ENCODE measurements around the gene DCST2. TPM values are rescaled to one million over a fixed set of nuclear protein-coding genes. Genes with fewer than 3 reads are reported as not detected.

Gene DCST2
- total and polyA plus RNA-seq, 2 of the 8 experiments (the other 6 are each of a cell fraction or from before 2014, with no cell fraction given): 0.43 to 2.1 TPM

GRCh38 chr1:154994591-154994990, 39.0 kb downstream of the DCST2 start:
- FAIRE-seq: no peak
- Histone ChIP-seq H3K23me2 (ENCODE audit: low read depth, low read length) (peaks cover under 1% of the 10 kb centered on the region; the same call in 1 of the 2 replicates), H3K4me1 (replicated peaks in 1 of 4; ENCODE audit: control insufficient read depth in 3 of 4, insufficient read depth in 4 of 4, low read length in 3 of 4) (peaks cover 0 to 7% (median 4%) of the 10 kb centered on the region in 4 experiments; a peak in 3 of 7 replicates), H3K27me3 (replicated peaks in 1 of 4; ENCODE audit: control insufficient read depth in 3 of 4, extremely low read depth in 1 of 4, insufficient read depth in 3 of 4, low read length in 3 of 4) (no peaks in the 10 kb centered on the region), H4K91ac (replicated peaks; ENCODE audit: insufficient read length, low read length) (no peak overlapping the region), H3K4ac (replicated peaks; ENCODE audit: insufficient read length, low read depth, low read length) (no peak overlapping the region), H4K8ac (ENCODE audit: extremely low read depth, insufficient read depth, low read length) (no peak overlapping the region), H2BK12ac (ENCODE audit: low read depth, low read length) (0 out of 2 replicates have a peak overlapping the region, but pooled peaks have one; percentile 17), H3K4me3 (ENCODE audit: extremely low read depth in 1 of 4, insufficient read depth in 2 of 4, low read depth in 3 of 4, low read length in 4 of 4) (no peak overlapping the region), H3K9ac (replicated peaks in 1 of 4; ENCODE audit: extremely low read depth in 1 of 4, low read depth in 3 of 4, low read length in 3 of 4) (0 out of 7 replicates have a peak overlapping the region, but pooled peaks of 1 of the 4 experiments have one; percentile 12), H2BK120ac (replicated peaks; ENCODE audit: low read depth, low read length) (no peak overlapping the region), H3K36me3 (ENCODE audit: control insufficient read depth in 2 of 4, insufficient read depth in 4 of 4, low read length in 3 of 4) (peaks cover 2 to 16% (median 11%) of the 10 kb centered on the region in 4 experiments; a peak in 7 of 8 replicates), H2AK5ac (ENCODE audit: low read depth, low read length) (no peak overlapping the region), H3K79me2 (ENCODE audit: control insufficient read depth in 1 of 2, insufficient read depth in 2 of 2, low read length in 2 of 2) (0 out of 4 replicates have a peak, but pooled peaks cover 0 to 3% of the 10 kb centered on the region in 2 experiments), H3K79me1 (ENCODE audit: low read depth, low read length) (no peaks in the 10 kb centered on the region), H4K20me1 (replicated peaks in 1 of 2; ENCODE audit: control insufficient read depth in 1 of 2, insufficient read depth in 2 of 2, low read length in 2 of 2) (peaks cover 0 to 5% of the 10 kb centered on the region in 2 experiments), H2BK15ac (ENCODE audit: low read length) (no peak overlapping the region), H3K23ac (ENCODE audit: insufficient read length) (no peak overlapping the region), H3K14ac (ENCODE audit: insufficient read length) (no peak overlapping the region), H2BK20ac (ENCODE audit: low read length) (no peak overlapping the region), H2AFZ (ENCODE audit: low read length) (no peak overlapping the region), H3K27ac (ENCODE audit: low read depth, low read length) (no peak overlapping the region), H4K5ac (ENCODE audit: insufficient read length, low read depth, low read length) (no peak overlapping the region), H3K4me2 (ENCODE audit: insufficient read depth in 1 of 2, low read depth in 2 of 2, low read length in 2 of 2) (no peak overlapping the region), H3K18ac (ENCODE audit: extremely low read depth, low read length) (peak overlapping the region; percentile 13; the same call in 1 of the 2 replicates), H3K56ac (replicated peaks; ENCODE audit: insufficient read length, low read depth, low read length) (no peak overlapping the region), H3K9me3 (ENCODE audit: insufficient read depth in 2 of 2, low read depth in 1 of 2, low read length in 1 of 2) (no peaks in the 10 kb centered on the region), H2BK5ac (ENCODE audit: low read depth, low read length) (no peak overlapping the region)
- no peak for DNase-seq (ENCODE audit: low read depth in 1 of 2, low spot score in 2 of 2)
- POLR2A ChIA-PET (ENCODE audit: partially characterized antibody): interaction anchor here (0.6 to 42.8 kb wide), 11 partner anchors 14 to 82 kb away, joined by 3 to 702 read pairs (median 9); partner anchors contain the start of genes CKS1B, EFNA4, FLAD1 and PBXIP1
- TF ChIP-seq POLR2A (IDR thresholded peaks at IDR 0.05; ENCODE audit: control extremely low read depth in 1 of 2, low read depth in 2 of 2, low read length in 2 of 2) (peak; percentile 12 to 35; a peak in 1 of 3 replicates), CHD2 (IDR thresholded peaks at IDR 0.05; ENCODE audit: low read length) (no peak)
- CTCF ChIA-PET (ENCODE audit: partially characterized antibody): interaction anchor here (0.9 to 14.0 kb wide), 16 partner anchors 9 to 122 kb away, joined by 3 to 334 read pairs (median 8); partner anchors contain the start of genes ADAM15, CKS1B, EFNA4 and FLAD1
- 97% methylated on average over 3 of the region's 3 CpGs; no CpG with 5 or more reads in 1 of the 2 experiments for WGBS, 2 experiments (ENCODE audit: extremely low coverage in 1 of 2, insufficient coverage in 1 of 2, insufficient read length in 1 of 2, insufficient replicate concordance in 2 of 2, low coverage in 1 of 2, low lambda C conversion rate in 2 of 2, missing lambda C conversion rate in 1 of 2)

All from H1 (cell line).